ENCODE measurements around the gene ADAM8.
"Not testable (repeated sequence)": the region's sequence is repeated elsewhere in the genome, so short reads cannot be mapped to it uniquely, and the experiment has no call there.

Gene ADAM8

DNA sequence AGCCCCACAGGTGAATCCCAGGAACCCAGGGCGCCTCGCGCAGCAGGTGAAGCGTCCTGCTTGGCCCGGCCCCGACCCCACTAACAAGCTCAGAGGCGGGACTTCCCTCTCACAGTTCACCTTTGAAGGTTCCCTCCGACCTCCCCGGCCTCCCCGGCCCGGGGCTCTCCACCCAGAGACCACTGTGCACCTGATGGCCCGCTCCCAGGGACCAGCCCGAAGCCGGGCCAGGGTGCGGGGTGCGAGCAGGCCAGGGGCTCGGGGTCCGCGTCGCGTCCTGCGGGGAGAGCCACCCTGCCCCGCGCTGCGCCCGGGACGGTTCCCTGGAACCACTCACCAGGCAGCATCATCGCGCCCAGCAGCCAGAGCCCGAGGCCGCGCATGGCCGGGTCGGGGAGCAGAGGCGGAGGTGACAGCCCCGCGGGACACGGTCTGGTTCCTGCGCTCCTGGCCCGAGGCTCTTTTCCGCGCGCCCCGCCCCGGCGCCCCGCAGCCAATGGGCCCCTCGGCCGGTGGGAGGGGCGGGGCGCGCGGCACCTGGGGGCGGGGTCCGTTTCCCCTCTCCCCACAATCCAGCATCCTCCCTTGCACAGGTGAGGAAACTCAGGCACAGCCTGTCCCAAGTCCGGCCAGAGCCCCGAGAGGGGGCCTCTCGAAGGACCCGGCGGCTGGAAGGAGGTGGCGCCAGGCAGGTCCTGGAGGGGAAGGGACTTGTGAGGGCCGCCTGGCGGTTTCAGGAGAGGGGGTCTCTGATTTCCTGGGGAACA is at the start of gene ADAM8:
ADAM8 (minus strand) TSS at position 434 of the 767 bp plus-strand sequence; CDS start at position 383, 51 bp downstream.
- DNase-seq, result no peak

DNA sequence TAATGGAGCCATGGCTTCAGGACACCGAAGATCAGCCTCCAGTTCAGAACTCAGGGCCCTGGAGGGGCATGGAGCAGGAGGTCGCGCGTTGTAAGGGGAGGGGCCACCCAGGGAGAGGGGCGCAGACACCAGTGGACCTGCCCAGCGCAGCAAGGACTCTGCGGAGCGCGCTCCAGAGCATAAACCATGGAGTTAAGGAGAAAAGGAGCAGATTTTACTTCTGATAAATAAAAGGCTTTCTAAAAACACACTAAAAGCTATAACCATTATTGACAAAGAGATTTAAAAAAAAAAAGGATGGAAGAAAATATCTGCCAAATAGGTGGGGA is 49.5 kb upstream of the ADAM8 start:
- no peak for DNase-seq

DNA sequence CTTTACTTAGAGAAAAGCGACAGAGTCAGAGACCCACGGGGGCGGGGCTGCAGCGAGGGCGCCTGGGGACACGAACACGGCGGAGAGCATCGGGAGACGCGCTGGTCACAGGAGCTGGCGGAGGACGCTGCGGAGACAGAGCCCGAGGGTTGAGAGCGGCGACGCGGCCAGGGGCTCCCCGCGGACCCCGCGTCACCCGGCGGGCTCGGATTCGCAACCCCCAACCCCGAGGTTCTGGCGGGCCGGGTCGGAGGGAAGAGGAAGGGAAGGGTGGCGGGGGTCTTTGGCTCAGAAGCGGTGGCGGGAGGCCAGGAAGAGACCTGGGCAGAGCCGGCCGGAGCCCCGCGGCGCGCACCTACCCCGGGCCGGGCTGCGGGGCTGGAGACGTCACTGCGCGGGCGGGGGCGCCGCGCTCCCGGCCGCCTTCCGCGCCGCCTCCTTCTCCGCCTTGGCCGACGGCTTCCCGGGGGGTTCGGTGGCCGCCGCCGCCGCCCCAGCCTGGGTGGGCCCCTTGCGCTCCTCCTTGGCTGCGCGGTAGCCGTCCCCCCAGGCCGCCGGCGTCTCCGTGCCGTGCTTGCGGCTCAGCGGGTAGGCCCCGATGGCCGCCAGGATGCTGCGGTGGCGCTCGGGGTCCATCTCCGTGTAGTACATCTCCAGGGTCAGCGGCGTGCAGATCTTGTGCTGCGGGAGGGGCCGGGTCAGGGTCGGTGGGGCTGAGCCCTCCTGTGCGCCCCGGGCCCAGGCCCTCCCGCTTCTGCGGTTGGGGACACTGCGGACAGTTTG is 49.0 kb upstream of the ADAM8 start:
- no peak for DNase-seq

DNA sequence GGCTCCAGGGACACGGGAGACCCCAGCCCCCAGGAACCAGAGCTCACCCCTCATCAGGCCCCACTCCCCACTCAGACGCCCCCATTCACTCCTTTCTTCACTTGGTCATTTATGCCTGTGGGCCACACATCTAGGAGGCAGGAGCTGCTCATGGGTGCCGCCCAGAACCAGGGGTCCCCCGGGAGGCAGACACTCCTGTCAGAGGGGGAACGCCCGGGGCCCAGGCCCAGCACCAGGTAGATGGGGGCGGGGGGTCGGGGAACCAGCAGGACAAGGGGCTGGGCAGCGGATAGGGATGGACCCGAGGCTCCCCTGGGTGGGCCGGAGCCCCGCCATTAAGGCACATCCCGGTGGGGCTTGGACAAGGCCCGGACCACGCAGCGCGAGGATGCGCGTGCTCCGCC is 48.2 kb upstream of the ADAM8 start:
- no peak for DNase-seq

DNA sequence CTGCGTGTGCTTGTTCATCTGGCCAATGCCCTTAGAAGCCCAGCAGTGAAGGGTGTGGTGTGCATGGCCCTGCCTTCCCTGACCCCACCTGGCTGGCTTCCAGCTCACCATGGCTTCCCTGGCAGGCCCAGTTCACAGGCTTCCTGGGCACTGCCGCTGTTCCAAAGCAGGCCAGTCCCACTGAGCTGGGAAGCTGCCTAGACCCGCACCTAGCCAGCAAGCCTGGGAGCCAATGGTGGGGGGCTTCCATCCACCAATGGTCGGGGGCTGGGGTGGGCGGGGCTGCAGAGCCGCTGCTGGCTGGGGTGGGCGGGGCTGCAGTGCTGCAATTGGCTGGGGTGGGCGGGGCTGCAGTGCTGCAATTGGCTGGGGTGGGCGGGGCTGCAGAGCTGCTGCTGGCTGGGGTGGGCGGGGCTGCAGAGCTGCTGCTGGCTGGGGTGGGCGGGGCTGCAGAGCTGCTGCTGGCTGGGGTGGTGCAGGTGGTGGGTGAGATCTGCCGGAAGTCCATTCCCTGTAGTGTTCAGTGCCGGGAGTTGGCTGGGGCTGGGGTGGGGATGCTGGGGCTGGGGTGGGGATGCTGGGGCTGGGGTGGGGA is 47.6 kb upstream of the ADAM8 start:
- peak; percentile 33 for DNase-seq

DNA sequence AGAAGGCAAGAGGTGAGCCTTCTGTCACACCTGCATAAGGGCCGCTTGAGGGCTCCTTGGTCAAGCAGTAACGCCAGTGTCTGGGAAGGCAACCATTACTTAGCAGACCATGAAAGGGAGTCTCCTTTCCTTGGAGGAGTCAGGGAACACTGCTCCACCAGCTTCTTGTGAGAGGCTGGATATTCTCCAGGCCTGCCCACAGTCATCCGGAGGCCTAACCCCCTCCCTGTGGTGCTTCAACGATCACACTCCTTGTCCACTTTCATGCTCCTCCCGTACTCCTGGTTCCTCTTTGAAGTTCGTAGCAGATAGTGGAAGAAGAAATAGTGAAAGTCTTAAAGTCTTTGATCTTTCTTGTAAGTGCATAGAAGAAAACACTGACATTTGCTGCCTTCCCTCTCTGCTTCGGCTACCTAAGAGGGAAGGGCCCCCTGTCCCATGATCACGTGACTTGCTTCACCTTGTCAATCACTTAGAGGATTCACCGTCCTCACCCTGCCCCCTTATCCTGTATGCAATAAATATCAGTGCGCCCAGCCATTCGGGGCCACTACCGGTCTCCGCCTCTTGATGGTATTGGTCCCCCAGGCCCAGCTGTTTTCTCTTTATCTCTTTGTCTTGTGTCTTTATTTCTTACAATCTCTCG is 45.5 kb upstream of the ADAM8 start:
- not testable (repeated sequence) for DNase-seq

DNA sequence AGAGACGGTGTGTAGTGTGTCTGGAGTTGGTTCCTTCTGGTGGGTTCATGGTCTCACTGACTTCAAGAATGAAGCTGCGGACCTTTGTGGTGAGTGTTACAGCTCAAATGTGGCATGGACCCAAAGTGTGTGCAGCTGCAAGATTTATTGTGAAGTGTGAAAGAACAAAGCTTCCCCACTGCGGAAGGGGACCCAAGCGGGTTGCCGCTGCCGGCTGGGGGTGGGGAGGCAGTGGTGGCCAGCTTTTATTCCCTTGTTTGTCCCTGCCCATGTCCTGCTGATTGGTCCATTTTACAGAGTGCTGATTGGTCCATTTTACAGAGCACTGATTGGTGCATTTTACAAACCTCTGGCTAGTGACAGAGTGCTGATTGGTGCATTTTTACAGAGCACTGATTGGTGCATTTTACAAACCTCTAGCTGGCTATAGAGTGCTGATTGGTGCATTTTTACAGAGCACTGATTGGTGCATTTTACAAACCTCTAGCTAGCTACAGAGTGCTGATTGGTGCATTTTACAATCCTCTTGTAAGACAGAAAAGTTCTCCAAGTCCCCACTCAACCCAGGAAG is 44.3 kb upstream of the ADAM8 start:
- not testable (repeated sequence) for DNase-seq

DNA sequence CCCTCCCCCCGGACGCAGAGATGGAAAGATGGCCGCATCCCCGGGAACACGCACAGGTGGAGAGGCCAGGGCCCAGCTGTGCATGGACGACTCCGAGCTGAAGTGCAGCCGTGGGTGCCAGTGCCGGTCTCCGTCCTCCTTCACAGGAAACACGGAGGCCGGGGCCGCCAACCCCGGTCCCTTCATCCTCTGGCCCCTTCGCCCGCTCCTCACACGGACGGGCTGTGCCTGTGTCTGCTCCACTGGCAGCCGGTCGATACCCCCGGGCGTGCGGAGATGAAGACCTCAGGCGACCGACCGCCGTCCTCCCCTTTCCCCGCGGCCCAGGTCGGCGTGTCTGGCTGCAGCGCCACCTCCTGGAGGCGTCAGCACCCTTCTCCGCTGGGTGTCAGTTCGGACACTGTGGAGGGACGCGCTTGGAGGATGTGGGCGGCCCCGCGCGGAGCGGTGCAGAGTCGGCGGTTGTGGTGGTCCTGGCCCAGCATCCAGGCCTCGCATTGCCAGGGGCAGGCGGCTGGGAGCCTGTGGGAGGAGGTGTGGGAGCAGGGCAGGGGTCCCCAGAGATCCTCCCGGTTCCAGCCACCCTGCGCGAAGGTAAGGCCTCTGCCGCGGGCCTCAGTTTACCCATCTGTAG is 41.9 kb upstream of the ADAM8 start:
- DNase-seq, result peak; percentile 32

DNA sequence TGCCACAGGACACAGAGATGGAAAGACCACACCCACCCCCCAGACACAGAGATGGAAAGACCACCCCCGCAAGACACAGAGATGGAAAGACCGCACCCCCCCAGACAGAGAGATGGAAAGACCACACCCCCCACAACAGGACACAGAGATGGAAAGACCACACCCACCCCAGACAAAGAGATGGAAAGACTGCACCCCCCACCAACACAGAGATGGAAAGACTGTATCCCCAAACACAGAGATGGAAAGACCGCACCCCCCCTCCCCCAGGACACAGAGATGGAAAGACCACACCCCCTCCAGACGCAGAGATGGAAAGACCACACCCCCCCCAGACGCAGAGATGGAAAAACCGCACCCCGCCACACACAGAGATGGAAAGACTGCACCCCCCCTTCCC is 40.1 kb upstream of the ADAM8 start:
- no peak for DNase-seq

DNA sequence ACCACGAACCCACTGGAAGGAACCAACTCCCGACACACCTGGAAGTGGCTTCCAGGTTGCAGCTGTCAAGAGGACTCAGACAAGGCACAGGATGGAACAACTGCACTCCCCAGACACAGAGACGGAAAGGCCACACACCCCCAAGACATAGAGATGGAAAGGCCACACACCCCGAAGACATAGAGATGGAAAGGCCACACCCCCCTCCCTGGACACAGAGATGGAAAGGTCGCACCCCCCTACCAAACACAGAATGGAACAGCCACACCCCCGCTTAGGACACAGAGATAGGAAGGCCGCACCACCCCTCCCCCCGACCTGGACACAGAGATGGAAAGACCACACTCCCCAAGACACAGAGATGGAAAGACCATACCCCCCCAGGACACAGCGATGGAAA is 39.6 kb upstream of the ADAM8 start:
- no peak for DNase-seq

DNA sequence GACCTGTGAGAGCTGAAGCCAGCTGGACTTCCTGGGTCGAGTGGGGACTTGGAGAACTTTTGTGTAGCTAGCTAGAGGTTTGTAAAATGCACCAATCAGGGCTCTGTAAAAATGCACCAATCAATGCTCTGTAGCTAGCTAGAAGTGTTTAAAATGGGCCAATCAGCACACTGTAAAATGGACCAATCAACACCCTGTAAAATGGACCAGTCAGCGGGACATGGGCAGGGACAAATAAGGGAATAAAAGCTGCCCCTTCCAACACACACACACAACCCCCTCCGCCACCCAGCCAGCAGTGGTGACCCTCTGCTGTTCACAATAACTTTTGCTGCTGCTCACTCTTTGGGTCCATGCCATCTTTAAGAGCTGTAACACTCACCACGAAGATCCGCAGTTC is 39.2 kb upstream of the ADAM8 start:
- DNase-seq, result no peak

DNA sequence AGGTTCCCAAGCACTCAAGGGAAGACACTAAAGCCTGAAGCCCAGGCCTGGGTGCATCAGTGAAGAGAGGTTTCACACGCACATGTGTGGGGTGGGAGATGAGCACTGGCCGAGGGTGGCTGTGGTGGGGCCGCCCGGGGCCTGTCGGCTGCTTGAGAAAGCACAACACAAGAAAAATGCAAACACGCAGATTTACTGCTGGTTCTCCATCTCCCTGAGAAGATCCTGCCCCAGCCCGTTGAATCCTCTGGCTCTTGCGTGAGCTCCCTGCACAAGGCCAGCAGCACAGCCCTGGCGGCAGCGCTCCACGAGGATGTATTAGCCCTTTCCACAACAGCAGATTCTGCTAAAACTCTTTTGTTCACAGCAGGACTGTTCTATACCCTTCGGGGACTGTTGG is 38.2 kb upstream of the ADAM8 start:
- DNase-seq, result no peak

DNA sequence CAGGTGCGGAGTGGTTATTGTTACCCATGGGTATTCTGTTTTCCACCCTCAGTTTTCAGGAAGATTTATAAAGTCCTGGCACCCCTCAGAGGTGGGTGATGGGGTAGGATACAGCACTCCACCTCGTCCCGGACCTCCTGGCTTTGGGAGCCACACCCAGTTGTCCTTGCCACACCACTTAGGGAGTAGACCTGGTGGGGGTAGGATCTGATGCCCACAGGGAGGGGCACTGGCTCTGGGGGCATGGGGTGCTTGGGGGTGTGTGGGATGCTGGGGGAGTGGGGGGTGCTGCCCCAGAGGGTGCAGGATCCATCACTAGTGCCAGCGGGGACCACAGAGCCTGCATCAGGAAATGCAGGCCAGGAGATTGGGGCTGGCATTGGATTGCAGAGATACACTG is 36.5 kb upstream of the ADAM8 start:
- DNase-seq, result no peak

DNA sequence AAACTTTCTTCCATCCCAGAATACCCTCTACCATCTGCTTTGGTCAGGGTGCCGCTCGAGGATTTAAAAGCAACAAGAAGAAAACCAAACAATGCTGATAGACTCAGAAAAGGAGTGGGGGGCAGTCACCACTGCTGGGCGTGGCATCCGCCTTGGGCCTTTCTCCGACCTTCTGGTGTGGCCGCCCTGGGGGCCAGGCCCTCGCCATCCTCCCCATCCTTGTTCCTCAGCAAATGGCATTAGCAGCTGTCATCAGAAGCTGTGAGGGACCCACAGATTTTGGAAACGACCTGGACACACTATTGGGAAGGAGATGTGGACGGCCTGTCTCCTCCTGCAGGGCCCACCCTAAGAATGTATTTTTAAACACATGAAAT is 36.1 kb upstream of the ADAM8 start:
- DNase-seq, result no peak

DNA sequence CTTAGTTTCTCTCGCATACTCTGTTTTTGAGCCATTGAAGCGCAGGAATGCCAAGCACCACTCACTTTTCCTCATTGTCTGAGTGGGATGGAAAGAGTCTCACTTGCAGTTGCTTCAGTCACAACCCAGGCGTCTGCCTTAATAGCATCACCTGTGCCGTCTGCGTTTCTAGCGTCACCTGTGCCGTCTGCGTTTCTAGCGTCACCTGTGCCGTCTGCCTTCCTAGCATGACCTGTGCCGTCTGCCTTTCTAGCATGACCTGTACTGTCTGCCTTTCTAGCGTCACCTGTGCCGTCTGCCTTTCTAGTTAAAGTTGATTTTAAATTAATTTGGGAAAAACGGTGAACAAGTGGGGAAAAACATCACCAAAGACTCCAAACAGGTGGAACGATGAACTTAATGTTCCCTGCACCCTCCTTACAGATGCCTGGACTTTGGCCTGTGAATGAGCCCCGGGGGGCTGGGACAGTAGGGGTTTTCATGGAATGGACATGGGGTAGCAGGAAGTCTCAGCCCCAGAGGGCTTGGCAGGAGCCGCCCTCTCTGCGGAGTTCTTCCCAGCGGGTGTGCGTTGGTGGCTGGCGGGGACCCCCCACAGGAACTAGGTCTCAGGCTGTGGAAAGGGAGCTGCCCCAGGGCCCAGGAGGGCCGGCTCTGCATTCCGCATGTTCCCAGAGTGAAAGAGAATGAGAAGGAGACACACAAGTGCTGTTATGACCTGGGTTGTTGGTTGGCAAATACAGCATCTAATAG is 35.5 kb upstream of the ADAM8 start:
- DNase-seq, result no peak

DNA sequence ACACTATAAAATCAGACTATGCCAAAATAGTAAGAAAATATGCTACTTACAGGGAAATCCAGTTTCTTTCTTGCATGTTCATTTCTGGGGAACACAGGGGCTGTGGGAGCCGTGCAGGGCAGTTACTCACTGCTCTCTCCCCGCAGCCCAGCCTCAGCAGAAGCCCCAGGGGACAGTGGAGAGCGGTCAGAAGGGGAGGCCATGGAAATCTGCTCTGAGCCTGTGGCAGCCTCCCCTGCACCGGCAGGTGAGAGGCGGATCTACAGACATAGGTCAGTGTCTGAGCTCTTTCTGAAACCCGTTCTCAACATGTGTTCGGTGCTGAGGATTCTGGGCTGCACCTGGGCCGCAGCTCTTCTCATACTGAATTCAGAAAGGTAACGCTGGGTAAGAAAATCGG is 34.9 kb upstream of the ADAM8 start:
- DNase-seq, result no peak

DNA sequence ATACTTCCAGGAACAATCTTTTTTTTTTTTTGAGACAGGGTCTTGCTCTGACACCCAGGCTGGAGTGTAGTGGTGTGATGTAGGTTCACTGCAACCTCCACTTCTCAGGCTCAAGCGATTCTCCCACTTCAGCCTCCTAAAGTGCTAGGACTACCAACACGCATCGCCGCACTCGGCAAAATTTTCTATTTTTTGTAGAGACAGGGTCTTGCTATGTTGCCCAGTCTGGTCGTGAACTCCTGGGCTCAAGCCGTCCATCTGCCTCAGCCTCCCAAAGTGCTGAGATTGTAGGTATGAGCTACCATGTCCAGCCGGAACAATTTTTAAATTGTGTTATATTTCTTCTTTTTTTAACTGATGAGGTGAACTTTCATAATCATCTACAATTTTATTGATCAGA is 34.1 kb upstream of the ADAM8 start:
- no peak for DNase-seq

DNA sequence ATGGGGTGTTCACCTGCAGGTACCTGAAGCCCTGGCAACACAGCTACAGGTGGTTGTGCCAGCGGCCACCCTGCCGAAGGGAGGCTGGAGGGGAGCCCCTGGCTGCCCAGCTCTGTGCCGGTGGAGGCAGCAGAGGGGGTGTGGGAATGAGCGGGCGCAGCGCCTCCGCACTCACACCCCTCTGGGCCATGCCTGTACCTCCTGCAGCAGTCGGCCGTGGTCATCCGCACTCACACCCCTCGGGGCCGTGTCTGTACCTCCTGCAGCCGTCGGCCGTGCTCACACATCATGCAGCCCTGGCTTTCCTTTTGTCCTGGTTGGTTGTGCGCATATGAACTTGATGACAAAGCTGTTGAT is 33.7 kb upstream of the ADAM8 start:
- no peak for DNase-seq

DNA sequence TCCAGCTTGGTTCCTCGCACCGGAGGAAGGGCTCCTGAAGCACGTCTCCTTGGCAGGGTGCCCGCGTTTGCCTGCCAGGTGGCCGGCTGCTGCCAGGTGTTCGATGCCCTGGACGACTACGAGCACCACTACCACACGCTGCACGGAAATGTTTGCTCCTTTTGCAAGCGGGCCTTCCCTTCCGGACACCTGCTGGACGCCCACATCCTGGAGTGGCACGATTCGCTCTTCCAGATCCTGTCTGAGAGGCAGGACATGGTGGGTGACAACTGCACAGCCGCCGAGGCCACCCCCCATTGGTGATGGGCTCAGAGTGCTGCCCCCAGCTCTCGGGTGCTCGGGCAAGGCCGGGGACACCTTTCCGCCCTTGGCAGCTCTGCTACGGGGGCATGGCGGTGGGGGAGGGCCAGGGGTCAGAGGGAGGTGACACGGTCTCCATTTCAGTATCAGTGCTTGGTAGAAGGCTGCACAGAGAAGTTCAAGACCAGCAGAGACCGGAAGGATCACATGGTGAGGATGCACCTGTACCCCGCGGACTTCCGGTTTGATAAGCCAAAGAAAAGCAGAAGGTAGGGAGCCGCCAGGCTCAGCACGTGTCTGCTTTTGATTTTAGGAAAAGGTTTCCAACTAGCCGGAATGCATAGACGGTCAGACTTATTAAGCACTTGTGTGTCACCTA is 33.2 kb upstream of the ADAM8 start:
- no peak for DNase-seq

DNA sequence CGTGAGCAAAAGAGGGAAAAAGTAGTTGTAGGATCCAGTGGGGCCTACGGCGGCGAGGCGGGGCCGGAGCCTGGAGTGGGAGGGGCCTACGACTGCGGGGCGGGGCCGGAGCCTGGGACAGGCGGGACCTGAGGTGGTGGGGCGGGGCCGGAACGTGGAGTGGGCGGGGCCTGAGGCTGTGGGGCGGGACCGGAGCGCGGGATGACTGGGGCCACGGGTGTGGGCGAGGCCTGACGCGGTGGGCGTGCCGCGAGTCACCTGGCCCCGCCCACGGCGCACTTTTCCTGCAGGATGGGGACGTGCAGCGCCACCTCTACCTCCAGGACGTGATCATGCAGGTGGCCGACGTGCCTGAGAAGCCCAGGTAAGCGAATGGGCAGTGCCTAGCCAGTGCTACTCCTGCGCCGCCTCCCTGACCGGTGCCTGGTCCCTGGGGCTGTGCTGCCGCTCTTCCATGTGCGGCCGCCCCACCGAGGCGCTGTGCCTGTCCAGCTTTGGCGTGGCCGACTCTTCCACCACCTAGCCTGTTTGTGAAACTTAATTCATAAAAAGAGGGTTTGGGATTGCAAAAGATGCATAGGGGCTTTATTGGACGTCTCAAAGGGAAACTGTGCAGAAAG is 32.5 kb upstream of the ADAM8 start:
- DNase-seq, result peak; percentile 43
